SK-N-SH treated with all-trans-retinoic acid at 6 μM for 48 hours (cell line): ENCODE measurements around the gene IGSF11.

Source experiments
- ATAC-seq: fragments of 200-7000 bp; cut with Tn5 transposase; 3 replicates; pipeline ENCODE4 v1.9.1; 2020; ENCODE audit warnings: mild to moderate bottlenecking, moderate library complexity
- ARNTL ChIP-seq: fragments of 450-650 bp; formaldehyde crosslinking; IDR thresholded peaks from 2 replicates; pipeline ENCODE4 v1.5.0; 2020; ENCODE audit warnings: low read depth, mild to moderate bottlenecking, moderate library complexity, borderline replicate concordance
- GLIS3 ChIP-seq: fragments of 250-450 bp; sonication (Bioruptor Pico); IDR thresholded peaks from 2 replicates; pipeline ENCODE4 v1.5.0; 2020; ENCODE audit warnings: mild to moderate bottlenecking, moderate library complexity
- ISL1 ChIP-seq: fragments of 250-450 bp; sonication (Bioruptor Pico); IDR thresholded peaks from 2 replicates; pipeline ENCODE4 v2.1.2; 2022; ENCODE audit warnings: mild to moderate bottlenecking, moderate library complexity
- OSR1 ChIP-seq: fragments of 250-450 bp; sonication (Bioruptor Pico); IDR thresholded peaks from 2 replicates; pipeline ENCODE4 v1.8.0; 2022; ENCODE audit warnings: moderate library complexity, mild to moderate bottlenecking, inconsistent platforms
- PPARA ChIP-seq: fragments of 250-450 bp; sonication (Bioruptor Pico); IDR thresholded peaks from 2 replicates; pipeline ENCODE4 v1.5.0; 2020; ENCODE audit warnings: mild to moderate bottlenecking, borderline replicate concordance
- SNAI2 ChIP-seq: fragments of 250-450 bp; sonication (Bioruptor Pico); IDR thresholded peaks from 2 replicates; pipeline ENCODE4 v1.5.0; 2020; ENCODE audit warnings: mild to moderate bottlenecking, moderate library complexity
- TCF4 ChIP-seq: fragments of 250-450 bp; sonication (Bioruptor Pico); IDR thresholded peaks from 2 replicates; pipeline ENCODE4 v1.8.0; 2021; ENCODE audit warnings: mild to moderate bottlenecking, moderate library complexity, borderline replicate concordance
- TOX ChIP-seq: fragments of 250-450 bp; sonication (Bioruptor Pico); IDR thresholded peaks from 2 replicates; pipeline ENCODE4 v1.8.0; 2021; ENCODE audit warnings: mild to moderate bottlenecking, moderate library complexity, borderline replicate concordance
- ZFP3 ChIP-seq: fragments of 250-450 bp; sonication (Bioruptor Pico); IDR thresholded peaks from 2 replicates; pipeline ENCODE4 v1.5.0; 2020; ENCODE audit warnings: mild to moderate bottlenecking, moderate library complexity
- ZFP30 ChIP-seq: fragments of 450-650 bp; formaldehyde crosslinking; IDR thresholded peaks from 2 replicates; pipeline ENCODE4 v1.5.0; 2022; ENCODE audit warnings: mild to moderate bottlenecking, moderate library complexity
- ZNF565 ChIP-seq: fragments of 450-650 bp; formaldehyde crosslinking; conservative IDR thresholded peaks from 2 replicates; pipeline ENCODE4 v1.5.0; 2020; ENCODE audit warnings: low read depth, mild to moderate bottlenecking, moderate library complexity
- ZNF70 ChIP-seq: fragments of 450-650 bp; formaldehyde crosslinking; IDR thresholded peaks from 2 replicates; pipeline ENCODE4 v1.5.0; 2020; ENCODE audit warnings: mild to moderate bottlenecking, moderate library complexity
- ZNF8 ChIP-seq: fragments of 450-650 bp; formaldehyde crosslinking; IDR thresholded peaks from 2 replicates; pipeline ENCODE4 v1.5.0; 2020; ENCODE audit warnings: mild to moderate bottlenecking, moderate library complexity
- TF ChIP-seq, protein P1 (sequence below): fragments of 250-450 bp; sonication (Bioruptor Pico); IDR thresholded peaks from 2 replicates; pipeline ENCODE4 v1.8.0; 2020; ENCODE audit warnings: mild to moderate bottlenecking, moderate library complexity, borderline replicate concordance
- TF ChIP-seq, protein P2 (sequence below): fragments of 250-450 bp; sonication (Bioruptor Pico); IDR thresholded peaks from 2 replicates; pipeline ENCODE4 v1.5.1; 2021; ENCODE audit warnings: mild to moderate bottlenecking, moderate library complexity
- TF ChIP-seq, protein P3 (sequence below): fragments of 250-450 bp; sonication (Bioruptor Pico); IDR thresholded peaks from 2 replicates; pipeline ENCODE4 v1.5.0; 2020; ENCODE audit warnings: mild to moderate bottlenecking, moderate library complexity
- TF ChIP-seq, protein P4 (sequence below): fragments of 250-450 bp; sonication (Bioruptor Pico); IDR thresholded peaks from 2 replicates; pipeline ENCODE4 v1.5.1; 2020; ENCODE audit warnings: low read depth, mild to moderate bottlenecking, moderate library complexity

IGSF11 gene

DNA sequence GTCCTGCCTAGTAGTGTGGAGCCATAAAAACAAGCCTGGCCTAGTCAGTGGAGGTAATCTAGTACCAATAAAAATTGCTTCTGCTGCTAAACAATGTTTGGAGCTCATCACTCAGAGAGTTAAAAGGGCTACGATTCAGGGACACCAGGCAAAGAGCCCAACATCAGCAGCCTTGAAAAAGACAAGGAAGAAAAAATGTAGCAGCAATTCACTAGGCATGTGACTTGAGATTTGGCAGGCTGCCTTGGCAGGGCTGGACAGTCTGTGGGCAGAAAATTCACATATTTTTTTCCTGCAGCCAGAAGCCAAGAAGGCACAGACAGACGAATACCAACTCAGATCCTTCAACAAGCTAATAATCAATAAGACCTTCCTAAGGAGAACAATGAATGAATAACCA is 47.2 kb downstream of the IGSF11 start (continued):
- TF ChIP-seq, protein P1, sequence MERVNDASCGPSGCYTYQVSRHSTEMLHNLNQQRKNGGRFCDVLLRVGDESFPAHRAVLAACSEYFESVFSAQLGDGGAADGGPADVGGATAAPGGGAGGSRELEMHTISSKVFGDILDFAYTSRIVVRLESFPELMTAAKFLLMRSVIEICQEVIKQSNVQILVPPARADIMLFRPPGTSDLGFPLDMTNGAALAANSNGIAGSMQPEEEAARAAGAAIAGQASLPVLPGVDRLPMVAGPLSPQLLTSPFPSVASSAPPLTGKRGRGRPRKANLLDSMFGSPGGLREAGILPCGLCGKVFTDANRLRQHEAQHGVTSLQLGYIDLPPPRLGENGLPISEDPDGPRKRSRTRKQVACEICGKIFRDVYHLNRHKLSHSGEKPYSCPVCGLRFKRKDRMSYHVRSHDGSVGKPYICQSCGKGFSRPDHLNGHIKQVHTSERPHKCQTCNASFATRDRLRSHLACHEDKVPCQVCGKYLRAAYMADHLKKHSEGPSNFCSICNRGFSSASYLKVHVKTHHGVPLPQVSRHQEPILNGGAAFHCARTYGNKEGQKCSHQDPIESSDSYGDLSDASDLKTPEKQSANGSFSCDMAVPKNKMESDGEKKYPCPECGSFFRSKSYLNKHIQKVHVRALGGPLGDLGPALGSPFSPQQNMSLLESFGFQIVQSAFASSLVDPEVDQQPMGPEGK (CRISPR knock-in tag): no peak
- TF ChIP-seq, protein P2, sequence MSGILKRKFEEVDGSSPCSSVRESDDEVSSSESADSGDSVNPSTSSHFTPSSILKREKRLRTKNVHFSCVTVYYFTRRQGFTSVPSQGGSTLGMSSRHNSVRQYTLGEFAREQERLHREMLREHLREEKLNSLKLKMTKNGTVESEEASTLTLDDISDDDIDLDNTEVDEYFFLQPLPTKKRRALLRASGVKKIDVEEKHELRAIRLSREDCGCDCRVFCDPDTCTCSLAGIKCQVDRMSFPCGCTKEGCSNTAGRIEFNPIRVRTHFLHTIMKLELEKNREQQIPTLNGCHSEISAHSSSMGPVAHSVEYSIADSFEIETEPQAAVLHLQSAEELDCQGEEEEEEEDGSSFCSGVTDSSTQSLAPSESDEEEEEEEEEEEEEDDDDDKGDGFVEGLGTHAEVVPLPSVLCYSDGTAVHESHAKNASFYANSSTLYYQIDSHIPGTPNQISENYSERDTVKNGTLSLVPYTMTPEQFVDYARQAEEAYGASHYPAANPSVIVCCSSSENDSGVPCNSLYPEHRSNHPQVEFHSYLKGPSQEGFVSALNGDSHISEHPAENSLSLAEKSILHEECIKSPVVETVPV (CRISPR knock-in tag): no peak
- TF ChIP-seq ZFP30 (CRISPR knock-in tag): no peak
- TF ChIP-seq GLIS3 (CRISPR knock-in tag): no peak
- TF ChIP-seq OSR1 (CRISPR knock-in tag): no peak
- no peak for TF ChIP-seq SNAI2
- TF ChIP-seq ZNF8: no peak
- no peak for TF ChIP-seq TCF4 (CRISPR knock-in tag)
- no peak for TF ChIP-seq ZNF70 (CRISPR knock-in tag)
- TF ChIP-seq, all 23 proteins: peak for 0

DNA sequence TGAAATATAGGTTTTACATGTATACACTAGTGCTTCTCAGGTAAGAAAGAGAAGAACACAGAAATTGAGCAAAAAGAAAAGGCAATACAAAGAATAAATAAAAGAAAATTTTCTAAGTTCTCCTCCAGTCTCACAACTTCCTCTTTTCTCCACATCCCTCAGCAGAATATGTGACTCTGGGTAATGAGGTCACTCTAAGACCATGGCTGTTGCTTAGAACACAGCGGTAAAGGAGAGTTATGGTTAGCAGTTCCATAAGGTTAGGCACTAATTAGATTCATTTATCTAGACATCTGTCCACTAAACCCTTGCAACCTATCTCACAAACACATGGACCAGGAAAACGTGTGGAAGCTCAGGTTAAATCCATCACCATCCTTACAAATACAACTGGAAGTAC is 47.9 kb downstream of the IGSF11 start:
- TF ChIP-seq OSR1 (CRISPR knock-in tag) (no peak), ZFP30 (CRISPR knock-in tag) (no peak), ZFP3 (no peak), TOX (no peak), PPARA (no peak), GLIS3 (CRISPR knock-in tag) (no peak), ISL1 (no peak), TCF4 (CRISPR knock-in tag) (no peak)
- TF ChIP-seq, protein P3, sequence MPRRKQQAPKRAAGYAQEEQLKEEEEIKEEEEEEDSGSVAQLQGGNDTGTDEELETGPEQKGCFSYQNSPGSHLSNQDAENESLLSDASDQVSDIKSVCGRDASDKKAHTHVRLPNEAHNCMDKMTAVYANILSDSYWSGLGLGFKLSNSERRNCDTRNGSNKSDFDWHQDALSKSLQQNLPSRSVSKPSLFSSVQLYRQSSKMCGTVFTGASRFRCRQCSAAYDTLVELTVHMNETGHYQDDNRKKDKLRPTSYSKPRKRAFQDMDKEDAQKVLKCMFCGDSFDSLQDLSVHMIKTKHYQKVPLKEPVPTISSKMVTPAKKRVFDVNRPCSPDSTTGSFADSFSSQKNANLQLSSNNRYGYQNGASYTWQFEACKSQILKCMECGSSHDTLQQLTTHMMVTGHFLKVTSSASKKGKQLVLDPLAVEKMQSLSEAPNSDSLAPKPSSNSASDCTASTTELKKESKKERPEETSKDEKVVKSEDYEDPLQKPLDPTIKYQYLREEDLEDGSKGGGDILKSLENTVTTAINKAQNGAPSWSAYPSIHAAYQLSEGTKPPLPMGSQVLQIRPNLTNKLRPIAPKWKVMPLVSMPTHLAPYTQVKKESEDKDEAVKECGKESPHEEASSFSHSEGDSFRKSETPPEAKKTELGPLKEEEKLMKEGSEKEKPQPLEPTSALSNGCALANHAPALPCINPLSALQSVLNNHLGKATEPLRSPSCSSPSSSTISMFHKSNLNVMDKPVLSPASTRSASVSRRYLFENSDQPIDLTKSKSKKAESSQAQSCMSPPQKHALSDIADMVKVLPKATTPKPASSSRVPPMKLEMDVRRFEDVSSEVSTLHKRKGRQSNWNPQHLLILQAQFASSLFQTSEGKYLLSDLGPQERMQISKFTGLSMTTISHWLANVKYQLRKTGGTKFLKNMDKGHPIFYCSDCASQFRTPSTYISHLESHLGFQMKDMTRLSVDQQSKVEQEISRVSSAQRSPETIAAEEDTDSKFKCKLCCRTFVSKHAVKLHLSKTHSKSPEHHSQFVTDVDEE (CRISPR knock-in tag): no peak
- TF ChIP-seq, protein P1 (CRISPR knock-in tag): no peak
- TF ChIP-seq, protein P4, sequence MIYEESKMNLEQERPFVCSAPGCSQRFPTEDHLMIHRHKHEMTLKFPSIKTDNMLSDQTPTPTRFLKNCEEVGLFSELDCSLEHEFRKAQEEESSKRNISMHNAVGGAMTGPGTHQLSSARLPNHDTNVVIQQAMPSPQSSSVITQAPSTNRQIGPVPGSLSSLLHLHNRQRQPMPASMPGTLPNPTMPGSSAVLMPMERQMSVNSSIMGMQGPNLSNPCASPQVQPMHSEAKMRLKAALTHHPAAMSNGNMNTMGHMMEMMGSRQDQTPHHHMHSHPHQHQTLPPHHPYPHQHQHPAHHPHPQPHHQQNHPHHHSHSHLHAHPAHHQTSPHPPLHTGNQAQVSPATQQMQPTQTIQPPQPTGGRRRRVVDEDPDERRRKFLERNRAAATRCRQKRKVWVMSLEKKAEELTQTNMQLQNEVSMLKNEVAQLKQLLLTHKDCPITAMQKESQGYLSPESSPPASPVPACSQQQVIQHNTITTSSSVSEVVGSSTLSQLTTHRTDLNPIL (CRISPR knock-in tag): no peak
- TF ChIP-seq, all 23 proteins: peak for 0
- no peak for ATAC-seq

DNA sequence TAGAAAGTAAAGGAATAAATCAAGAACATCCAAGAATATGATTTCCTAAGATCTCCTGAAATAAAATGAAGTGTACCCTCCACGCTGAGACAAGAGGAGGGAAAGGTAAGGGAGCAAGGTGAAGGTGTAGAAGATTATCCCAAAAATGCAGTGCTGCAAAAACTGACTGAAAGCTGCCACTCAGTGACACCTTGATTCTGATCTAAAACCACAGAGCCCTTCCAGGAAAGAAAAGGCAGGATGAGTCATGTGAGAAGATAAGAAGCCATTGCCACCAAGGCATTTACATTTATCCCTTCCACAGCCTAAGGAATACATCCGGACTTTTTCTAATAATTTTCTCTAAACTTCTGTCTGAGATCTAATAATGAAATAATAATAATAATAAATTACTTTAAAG is 49.9 kb downstream of the IGSF11 start:
- ATAC-seq: no peak
- TF ChIP-seq ARNTL (CRISPR knock-in tag) (no peak), SNAI2 (no peak), ZFP30 (CRISPR knock-in tag) (no peak), ZNF565 (CRISPR knock-in tag) (no peak), ZNF70 (CRISPR knock-in tag) (no peak)
- TF ChIP-seq, protein P2 (CRISPR knock-in tag): no peak
